Endothelial cell of umbilical vein (primary cell): ENCODE results near the gene SLC44A4. TPM values are rescaled to one million over a fixed set of nuclear protein-coding genes. Genes with fewer than 3 reads are reported as not detected.

Experiments used
- BruUV-seq: library from RNA; stranded (reverse); fragments of 400-500 nt; replicated peaks from 2 replicates; lab custom pipeline; 2021; lab: Mats Ljungman, UMichigan
- CTCF ChIA-PET: fragments of 300-600, 350-600 bp; sonication (Branson Sonifier 250); formaldehyde crosslinking; loops from one replicate; lab custom pipeline; 2021; ENCODE audit warnings: antibody characterized with exemption, inconsistent platforms; lab: Charles Lee
- POLR2A ChIA-PET: fragments of 300-600, 350-600 bp; sonication (Branson Sonifier 250); formaldehyde crosslinking; loops from one replicate; lab custom pipeline; 2021; ENCODE audit warnings: antibody characterized with exemption, inconsistent platforms; lab: Charles Lee
- DNase-seq: peaks from one replicate; pipeline ENCODE4 v3.0.0-alpha.2; 2011; ENCODE audit warnings: low read depth, low spot score
- FAIRE-seq: peaks from 2 replicates; lab custom pipeline; 2011; peaks lifted over from hg19 to GRCh38; lab: Jason Lieb, UNC
- H2AFZ ChIP-seq: 2 replicates; pipeline ENCODE4 v1.6.0; 2012; ENCODE audit warnings: low read depth, low read length, control low read depth, inconsistent platforms
- H3K27ac ChIP-seq: 2 replicates; pipeline ENCODE4 v1.5.1; 2011; ENCODE audit warnings: low read depth, mild to moderate bottlenecking, control low read depth, low read length, moderate library complexity; ENCODE audit not compliant: insufficient read depth
- H3K27me3 ChIP-seq, 2 experiments: 2 replicates each; pipeline versions ENCODE4 v1.6.0 to v1.6.1; 2011; ENCODE audit warnings: low read length in 2 of 2, mixed read lengths in 1 of 2; ENCODE audit not compliant: control insufficient read depth in 2 of 2, insufficient read depth in 2 of 2
- H3K36me3 ChIP-seq, 2 experiments: 2 replicates in 1 of 2; 3 replicates in 1 of 2; pipeline ENCODE4 v1.5.1; 2011; ENCODE audit warnings: low read length in 2 of 2, mild to moderate bottlenecking in 1 of 2, moderate library complexity in 1 of 2; ENCODE audit not compliant: control insufficient read depth in 2 of 2, insufficient read depth in 2 of 2; ENCODE audit errors: extremely low read depth in 1 of 2
- H3K4me1 ChIP-seq: 3 replicates; pipeline ENCODE4 v1.5.1; 2011; ENCODE audit warnings: mild to moderate bottlenecking, low read length; ENCODE audit not compliant: control insufficient read depth, insufficient read depth; ENCODE audit errors: extremely low read depth
- H3K4me2 ChIP-seq: 2 replicates; pipeline ENCODE4 v1.6.1; 2011; ENCODE audit warnings: low read length, control low read depth, mixed read lengths; ENCODE audit not compliant: insufficient read depth
- H3K4me3 ChIP-seq, 3 experiments: fragments of 200-600 bp in 1 of 3; sonication (generic), shearing (Covaris generic) in 1 of 3; replicated peaks in 1 of 3; 2 replicates each; pipeline ENCODE4 v1.5.1; 2011 to 2016; ENCODE audit warnings: control low read depth in 3 of 3, low read length in 3 of 3, mild to moderate bottlenecking in 2 of 3, inconsistent platforms in 1 of 3, low read depth in 1 of 3, moderate library complexity in 1 of 3; ENCODE audit not compliant: insufficient read depth in 1 of 3
- H3K79me2 ChIP-seq: 2 replicates; pipeline ENCODE4 v1.6.0; 2012; ENCODE audit warnings: low read length, inconsistent platforms; ENCODE audit not compliant: control insufficient read depth, insufficient read depth
- H3K9ac ChIP-seq: replicated peaks from 2 replicates; pipeline ENCODE3; 2011; ENCODE audit warnings: low read length, control low read depth; ENCODE audit not compliant: insufficient read depth; ENCODE audit errors: extremely low read depth
- H3K9me1 ChIP-seq: replicated peaks from 3 replicates; pipeline ENCODE4 v1.6.0; 2011; ENCODE audit warnings: mild to moderate bottlenecking, low read length; ENCODE audit not compliant: control insufficient read depth, insufficient read depth; ENCODE audit errors: extremely low read depth
- H3K9me3 ChIP-seq: replicated peaks from 2 replicates; pipeline ENCODE4 v1.5.1; 2012; ENCODE audit warnings: low read length, inconsistent platforms; ENCODE audit not compliant: control insufficient read depth, insufficient read depth
- H4K20me1 ChIP-seq: replicated peaks from 2 replicates; pipeline ENCODE3; 2011; ENCODE audit warnings: mild to moderate bottlenecking, low read length; ENCODE audit not compliant: control insufficient read depth, insufficient read depth; ENCODE audit errors: extremely low read depth
- EZH2 ChIP-seq: IDR thresholded peaks from 2 replicates; pipeline ENCODE4 v1.6.1; 2012; ENCODE audit warnings: borderline replicate concordance, low read depth, mild to moderate bottlenecking, moderate library complexity, low read length, inconsistent platforms; ENCODE audit not compliant: severe bottlenecking
- FOS ChIP-seq: IDR thresholded peaks from 2 replicates; pipeline ENCODE4 v1.6.1; 2011; ENCODE audit warnings: mild to moderate bottlenecking, low read length, moderate library complexity, borderline replicate concordance; ENCODE audit not compliant: insufficient read depth
- GATA2 ChIP-seq: IDR thresholded peaks from 2 replicates; pipeline ENCODE4 v1.7.0; 2011; ENCODE audit warnings: low read depth, mild to moderate bottlenecking, moderate library complexity, mixed read lengths, low read length; ENCODE audit not compliant: insufficient read length, insufficient read depth
- JUN ChIP-seq: IDR thresholded peaks from 2 replicates; pipeline ENCODE4 v1.6.1; 2011; ENCODE audit warnings: borderline replicate concordance, low read depth; ENCODE audit not compliant: insufficient read length, insufficient read depth
- MAX ChIP-seq: IDR thresholded peaks from 2 replicates; pipeline ENCODE4 v1.6.1; 2011; ENCODE audit not compliant: insufficient read depth, insufficient read length
- MYC ChIP-seq: IDR thresholded peaks from one replicate; pipeline ENCODE4 v1.6.1; 2011; ENCODE audit warnings: mild to moderate bottlenecking, low read depth, low read length
- POLR2A ChIP-seq: IDR thresholded peaks from 2 replicates; pipeline ENCODE4 v1.6.1; 2012; ENCODE audit warnings: low read depth, mild to moderate bottlenecking, control low read depth, low read length
- POLR2AphosphoS5 ChIP-seq: IDR thresholded peaks from 2 replicates; pipeline ENCODE4 v1.6.1; 2012; ENCODE audit warnings: low read depth, mild to moderate bottlenecking, control low read depth, low read length, moderate library complexity; ENCODE audit not compliant: insufficient read depth
- dilution Hi-C: fragments of 300-500 bp; cut with MboI; formaldehyde crosslinking; loops from one replicate; pipeline ENCODE4 v1.15.0; 2019; ENCODE audit warnings: low sequenced_read_pairs; ENCODE audit not compliant: extremely low pct_ligation_motif_present
- intact Hi-C: fragments of 100-400 bp; cut with micrococcal nuclease; formaldehyde crosslinking; loops from one replicate; pipeline ENCODE4 v1.10.0; 2022
- polyA plus RNA-seq, 4 experiments: library from polyadenylated mRNA; depleted of rRNA in 3 of 4; stranded (reverse) in 3 of 4; unstranded in 1 of 4; fragments of >200 nt; gene quantifications; 2 replicates each; pipeline versions ENCODE4 v1.2.1 to v1.2.3, GENCODE V29; 2011 to 2012; ENCODE audit warnings: missing spikeins in 1 of 4
- total RNA-seq: library from RNA; stranded (reverse); gene quantifications from 2 replicates; pipeline ENCODE4 v1.2.3, GENCODE V29; 2021
- TF ChIP-seq, protein P1 (sequence below), 2 donors: IDR thresholded peaks; 1 replicate in 1 of 2; 2 replicates in 1 of 2; pipeline ENCODE4 v1.5.1; 2011; ENCODE audit warnings: low read length in 2 of 2, mild to moderate bottlenecking in 2 of 2, moderate library complexity in 2 of 2, control low read depth in 1 of 2, inconsistent platforms in 1 of 2, low read depth in 1 of 2; ENCODE audit not compliant: insufficient read depth in 1 of 2; ENCODE audit errors: extremely low read depth in 1 of 2

Gene SLC44A4
- total and polyA plus RNA-seq, 2 donors (not counting 3 experiments of a cell fraction or from before 2014, with no cell fraction given) = 0.84 to 1.1 TPM

- H3K79me2 ChIP-seq = no peaks in the 10 kb centered on the region
- CTCF ChIA-PET = interaction anchor here (0.8 to 1.5 kb wide), 2 partner anchors 40 to 46 kb away, joined by 4 to 5 read pairs; partner anchors contain the start of gene CFB
- no peaks in the 10 kb centered on the region for H4K20me1 ChIP-seq
- H3K4me3 ChIP-seq = no peak overlapping the region
- H3K9me1 ChIP-seq = no peaks in the 10 kb centered on the region
- no peak overlapping the region for H3K4me2 ChIP-seq
- no TSS peak for BruUV-seq
- no peak overlapping the region for H3K9ac ChIP-seq
- FAIRE-seq = no peak
- intact Hi-C loops = no loop called here
- no peak for DNase-seq
- TF ChIP-seq, protein P1, sequence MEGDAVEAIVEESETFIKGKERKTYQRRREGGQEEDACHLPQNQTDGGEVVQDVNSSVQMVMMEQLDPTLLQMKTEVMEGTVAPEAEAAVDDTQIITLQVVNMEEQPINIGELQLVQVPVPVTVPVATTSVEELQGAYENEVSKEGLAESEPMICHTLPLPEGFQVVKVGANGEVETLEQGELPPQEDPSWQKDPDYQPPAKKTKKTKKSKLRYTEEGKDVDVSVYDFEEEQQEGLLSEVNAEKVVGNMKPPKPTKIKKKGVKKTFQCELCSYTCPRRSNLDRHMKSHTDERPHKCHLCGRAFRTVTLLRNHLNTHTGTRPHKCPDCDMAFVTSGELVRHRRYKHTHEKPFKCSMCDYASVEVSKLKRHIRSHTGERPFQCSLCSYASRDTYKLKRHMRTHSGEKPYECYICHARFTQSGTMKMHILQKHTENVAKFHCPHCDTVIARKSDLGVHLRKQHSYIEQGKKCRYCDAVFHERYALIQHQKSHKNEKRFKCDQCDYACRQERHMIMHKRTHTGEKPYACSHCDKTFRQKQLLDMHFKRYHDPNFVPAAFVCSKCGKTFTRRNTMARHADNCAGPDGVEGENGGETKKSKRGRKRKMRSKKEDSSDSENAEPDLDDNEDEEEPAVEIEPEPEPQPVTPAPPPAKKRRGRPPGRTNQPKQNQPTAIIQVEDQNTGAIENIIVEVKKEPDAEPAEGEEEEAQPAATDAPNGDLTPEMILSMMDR (IDR thresholded peaks at IDR 0.05; ENCODE audit: extremely low read depth in 1 of 2, insufficient read depth in 1 of 2, low read depth in 1 of 2, low read length in 2 of 2) = no peak
- no peak for TF ChIP-seq MAX
- no peak for TF ChIP-seq POLR2AphosphoS5
- H3K27ac ChIP-seq = no peak overlapping the region
- dilution Hi-C loops = no loop called here
- no peak overlapping the region for H2AFZ ChIP-seq
- H3K9me3 ChIP-seq = no peaks in the 10 kb centered on the region
- peaks cover 5 to 12% of the 10 kb centered on the region in 2 experiments for H3K27me3 ChIP-seq
- POLR2A ChIA-PET = no interaction called here
- no peaks in the 10 kb centered on the region for H3K36me3 ChIP-seq
- peaks cover under 1% of the 10 kb centered on the region for H3K4me1 ChIP-seq
Measured at GRCh38 chr6:31906122-31906521, 27.3 kb upstream of the SLC44A4 start.

GRCh38 chr6:31905041-31905440 is 26.2 kb upstream of the SLC44A4 start:
- H4K20me1 ChIP-seq = no peaks in the 10 kb centered on the region
- no peaks in the 10 kb centered on the region for H3K4me1 ChIP-seq
- TF ChIP-seq EZH2 = no peak
- no peak for TF ChIP-seq JUN
- no peak for TF ChIP-seq FOS
- no peak for TF ChIP-seq MYC
- no peak for TF ChIP-seq GATA2
- no peak for TF ChIP-seq POLR2A
- TF ChIP-seq POLR2AphosphoS5 = no peak
- TF ChIP-seq, protein P1 (IDR thresholded peaks at IDR 0.05; ENCODE audit: extremely low read depth in 1 of 2, insufficient read depth in 1 of 2, low read depth in 1 of 2, low read length in 2 of 2) = no peak
- no peak for TF ChIP-seq MAX
- FAIRE-seq = no peak
- H3K9ac ChIP-seq = no peak overlapping the region
- DNase-seq = no peak
- no peaks in the 10 kb centered on the region for H3K9me1 ChIP-seq
- no peak overlapping the region for H3K4me2 ChIP-seq
- no TSS peak for BruUV-seq
- ChIA-PET POLR2A (no interaction called here), CTCF (interaction anchor here (1.5 kb wide), 1 partner anchor 47 kb away, joined by 5 read pairs; no protein-coding TSS in a partner anchor)
- intact Hi-C loops (no loop called here), dilution Hi-C loops (no loop called here)
- H3K27me3 ChIP-seq = peaks cover 5 to 12% of the 10 kb centered on the region in 2 experiments
- H3K4me3 ChIP-seq = no peak overlapping the region
- no peaks in the 10 kb centered on the region for H3K36me3 ChIP-seq
- H3K79me2 ChIP-seq = no peaks in the 10 kb centered on the region
- no peaks in the 10 kb centered on the region for H3K9me3 ChIP-seq
- no peak overlapping the region for H2AFZ ChIP-seq
- H3K27ac ChIP-seq = no peak overlapping the region
